Osteocyte (in vitro differentiated cells): ENCODE measurements around the gene LRRC40. TPM values are rescaled to one million over a fixed set of nuclear protein-coding genes. Genes with fewer than 3 reads are reported as not detected.
A peak's percentile ranks its signal among the peaks of the same experiment; 100 is the strongest.

Experiments used
- DNase-seq: peaks from one replicate; pipeline ENCODE4 v3.0.0; 2021; ENCODE audit warnings: mixed read lengths; ENCODE audit not compliant: unreplicated experiment; ENCODE audit errors: extremely low spot score
- H3K27ac Mint-ChIP-seq: one replicate; pipeline ENCODE4 v1.8.0; 2021; ENCODE audit warnings: mild to moderate bottlenecking, mixed read lengths; ENCODE audit not compliant: unreplicated experiment
- H3K27me3 Mint-ChIP-seq: one replicate; pipeline ENCODE4 v1.8.0; 2021; ENCODE audit warnings: mixed read lengths; ENCODE audit not compliant: unreplicated experiment
- H3K36me3 Mint-ChIP-seq: one replicate; pipeline ENCODE4 v1.8.0; 2021; ENCODE audit warnings: mixed read lengths; ENCODE audit not compliant: unreplicated experiment
- H3K4me1 Mint-ChIP-seq: one replicate; pipeline ENCODE4 v1.8.0; 2021; ENCODE audit warnings: mixed read lengths; ENCODE audit not compliant: unreplicated experiment
- H3K4me3 Mint-ChIP-seq: one replicate; pipeline ENCODE4 v1.8.0; 2021; ENCODE audit warnings: mild to moderate bottlenecking, moderate library complexity, mixed read lengths; ENCODE audit not compliant: unreplicated experiment
- H3K9me3 Mint-ChIP-seq: one replicate; pipeline ENCODE4 v1.8.0; 2021; ENCODE audit warnings: mixed read lengths; ENCODE audit not compliant: unreplicated experiment
- total RNA-seq: library from RNA; stranded (reverse); gene quantifications from 2 replicates; pipeline ENCODE4 v1.2.1, GENCODE V29; 2021
- TF ChIP-seq, protein P1 (sequence below): fragments of 200-600 bp; sonication (generic); IDR thresholded peaks from 2 replicates; pipeline ENCODE4 v1.5.0; 2021; ENCODE audit warnings: antibody characterized with exemption, mild to moderate bottlenecking, moderate library complexity

The LRRC40 gene
- total RNA-seq, 1 donor from 2014 or later, result 17.1 TPM

DNA sequence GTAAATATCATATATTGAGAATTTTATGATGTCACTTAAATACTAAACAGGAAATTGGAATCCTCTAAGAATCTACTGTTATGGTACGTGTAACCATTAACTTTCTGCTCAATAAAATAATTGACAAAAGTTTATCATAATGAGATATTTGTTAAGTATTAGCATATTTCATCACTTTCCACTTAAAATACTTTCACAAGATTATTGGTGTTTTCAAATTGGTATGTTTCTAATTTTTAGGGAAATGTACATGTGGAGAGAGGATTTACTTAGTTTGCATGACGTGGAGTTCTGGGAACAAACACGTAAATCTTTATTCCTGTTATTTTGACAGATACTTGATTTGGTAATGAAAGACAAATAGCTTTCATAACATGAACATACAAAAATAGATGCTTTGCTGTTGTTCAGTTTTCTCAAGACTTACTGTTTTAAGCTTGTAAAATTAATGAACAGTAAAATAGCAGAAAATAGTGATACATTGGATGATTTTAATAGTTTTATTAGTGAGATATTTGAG, 17.4 kb upstream of the LRRC40 start:
- H3K4me3 Mint-ChIP-seq, result peak overlapping the region; percentile 88
- H3K36me3 Mint-ChIP-seq, result peaks cover 26% of the 10 kb centered on the region
- H3K27ac Mint-ChIP-seq, result peak overlapping the region; percentile 95
- TF ChIP-seq, protein P1, sequence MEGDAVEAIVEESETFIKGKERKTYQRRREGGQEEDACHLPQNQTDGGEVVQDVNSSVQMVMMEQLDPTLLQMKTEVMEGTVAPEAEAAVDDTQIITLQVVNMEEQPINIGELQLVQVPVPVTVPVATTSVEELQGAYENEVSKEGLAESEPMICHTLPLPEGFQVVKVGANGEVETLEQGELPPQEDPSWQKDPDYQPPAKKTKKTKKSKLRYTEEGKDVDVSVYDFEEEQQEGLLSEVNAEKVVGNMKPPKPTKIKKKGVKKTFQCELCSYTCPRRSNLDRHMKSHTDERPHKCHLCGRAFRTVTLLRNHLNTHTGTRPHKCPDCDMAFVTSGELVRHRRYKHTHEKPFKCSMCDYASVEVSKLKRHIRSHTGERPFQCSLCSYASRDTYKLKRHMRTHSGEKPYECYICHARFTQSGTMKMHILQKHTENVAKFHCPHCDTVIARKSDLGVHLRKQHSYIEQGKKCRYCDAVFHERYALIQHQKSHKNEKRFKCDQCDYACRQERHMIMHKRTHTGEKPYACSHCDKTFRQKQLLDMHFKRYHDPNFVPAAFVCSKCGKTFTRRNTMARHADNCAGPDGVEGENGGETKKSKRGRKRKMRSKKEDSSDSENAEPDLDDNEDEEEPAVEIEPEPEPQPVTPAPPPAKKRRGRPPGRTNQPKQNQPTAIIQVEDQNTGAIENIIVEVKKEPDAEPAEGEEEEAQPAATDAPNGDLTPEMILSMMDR, result no peak
- H3K27me3 Mint-ChIP-seq, result no peaks in the 10 kb centered on the region
- no peaks in the 10 kb centered on the region for H3K9me3 Mint-ChIP-seq
- DNase-seq, result no peak
- H3K4me1 Mint-ChIP-seq, result peaks cover 51% of the 10 kb centered on the region

DNA sequence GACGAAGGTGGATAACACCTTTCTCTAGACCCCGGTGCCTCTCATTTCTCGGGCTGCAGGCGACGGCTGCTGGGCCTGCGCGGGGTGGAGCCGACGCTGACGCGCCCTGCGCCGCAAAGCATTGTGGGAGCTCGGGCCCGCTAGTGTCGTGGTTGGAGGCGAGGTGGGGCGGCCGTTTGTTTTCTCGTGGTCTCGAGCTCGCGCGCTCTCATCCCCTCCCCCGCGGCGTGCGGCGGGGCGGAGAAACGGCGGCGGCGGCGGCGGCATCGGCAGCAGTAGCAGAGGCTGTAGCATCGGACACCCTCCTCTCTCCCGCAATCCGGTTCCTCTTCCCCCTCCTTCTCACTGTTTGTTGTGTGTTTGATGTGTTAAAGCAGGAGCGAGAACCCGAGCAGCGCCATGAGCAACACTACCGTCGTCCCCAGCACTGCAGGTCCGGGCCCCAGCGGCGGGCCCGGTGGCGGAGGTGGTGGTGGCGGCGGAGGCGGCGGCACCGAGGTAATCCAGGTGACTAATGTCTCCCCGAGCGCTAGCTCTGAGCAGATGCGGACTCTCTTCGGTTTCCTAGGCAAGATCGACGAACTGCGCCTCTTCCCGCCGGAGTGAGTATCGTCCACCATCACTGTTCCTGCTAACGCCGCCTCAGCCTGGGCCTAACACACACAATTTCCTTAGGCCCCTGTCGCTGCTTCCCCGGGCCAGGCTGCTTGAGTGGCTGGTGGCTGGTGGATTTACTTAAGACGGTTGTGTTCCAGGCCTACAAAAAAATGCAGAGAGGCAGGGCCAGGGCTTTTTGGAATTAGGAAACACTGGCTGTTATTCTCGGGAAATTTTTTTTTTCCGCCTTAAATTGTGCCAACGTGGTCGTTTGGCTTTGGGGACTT, 16.1 kb upstream of the LRRC40 start, which contains the start of gene SRSF11:
SRSF11 (plus strand) TSS at position 143 of the 884 bp plus-strand sequence; CDS start at position 400, 257 bp downstream.
- DNase-seq, result peak; percentile 98
- Mint-ChIP-seq H3K27ac (peak within 1 kb of the TSS; percentile 95), H3K4me3 (peak within 1 kb of the TSS; percentile 88), H3K27me3 (no peaks in the 10 kb centered on the region), H3K4me1 (peaks cover 39% of the 10 kb centered on the region), H3K36me3 (peaks cover 32% of the 10 kb centered on the region), H3K9me3 (no peaks in the 10 kb centered on the region)
- TF ChIP-seq, protein P1, result peak; percentile 16

DNA sequence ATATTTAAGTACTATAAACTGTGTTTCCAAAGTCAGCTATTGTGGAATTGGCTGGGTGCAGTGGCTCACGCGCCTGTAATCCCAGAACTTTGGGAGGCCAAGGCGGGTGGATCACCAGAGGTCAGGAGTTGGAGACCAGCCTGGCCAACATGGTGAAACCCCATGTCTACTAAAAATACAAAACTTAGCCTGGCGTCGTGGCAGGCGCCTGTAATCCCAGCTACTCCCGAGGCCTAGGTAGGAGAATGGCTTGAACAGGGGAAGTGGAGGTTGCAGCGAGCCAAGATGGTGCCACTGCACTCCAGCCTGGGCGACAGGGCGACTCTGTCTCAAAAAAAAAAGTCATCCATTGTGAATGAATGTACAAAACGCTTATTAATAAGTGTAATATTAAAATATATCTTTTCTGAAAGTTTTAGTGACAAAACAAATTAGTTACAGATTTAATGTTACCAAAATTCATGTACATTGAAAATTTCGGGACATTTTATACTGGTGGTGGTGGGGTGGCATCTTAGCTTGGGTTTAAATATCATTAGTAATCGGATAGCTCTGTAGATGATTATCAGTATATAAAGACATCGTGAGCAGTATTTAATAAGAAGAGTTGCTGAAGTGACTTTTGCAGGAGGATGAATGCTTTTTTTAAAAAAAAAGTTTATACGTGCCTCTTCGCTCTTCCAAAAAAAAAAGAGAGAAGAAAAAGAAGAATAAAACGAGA, 15.3 kb upstream of the LRRC40 start:
- TF ChIP-seq, protein P1, result no peak
- Mint-ChIP-seq H3K4me1 (peaks cover 35% of the 10 kb centered on the region), H3K9me3 (no peaks in the 10 kb centered on the region), H3K27ac (peak overlapping the region; percentile 95), H3K4me3 (peak overlapping the region; percentile 88), H3K36me3 (peaks cover 35% of the 10 kb centered on the region), H3K27me3 (no peaks in the 10 kb centered on the region)
- DNase-seq, result no peak

DNA sequence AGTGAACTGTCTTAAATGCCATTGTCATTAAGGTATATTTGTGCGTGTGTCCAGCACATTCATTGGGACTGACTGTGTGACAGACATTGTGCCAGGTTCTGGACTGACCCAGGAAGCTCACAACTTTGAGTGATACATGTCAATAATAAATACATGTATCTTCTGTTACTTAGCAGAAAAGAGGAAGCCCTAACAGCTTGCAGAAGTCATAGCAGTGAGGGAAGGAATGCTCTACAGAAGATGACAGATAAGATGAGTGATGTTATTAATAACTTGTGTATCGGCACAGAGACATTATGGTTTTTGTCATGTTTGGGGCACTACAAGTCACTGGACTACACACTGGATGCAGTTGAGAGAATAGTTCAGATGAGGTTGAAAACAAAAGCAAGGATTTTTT, 14.6 kb upstream of the LRRC40 start:
- Mint-ChIP-seq H3K4me1 (peaks cover 35% of the 10 kb centered on the region), H3K27me3 (no peaks in the 10 kb centered on the region), H3K27ac (peak overlapping the region; percentile 23), H3K36me3 (peaks cover 33% of the 10 kb centered on the region), H3K4me3 (peak overlapping the region; percentile 57), H3K9me3 (no peaks in the 10 kb centered on the region)
- TF ChIP-seq, protein P1, result no peak
- no peak for DNase-seq

DNA sequence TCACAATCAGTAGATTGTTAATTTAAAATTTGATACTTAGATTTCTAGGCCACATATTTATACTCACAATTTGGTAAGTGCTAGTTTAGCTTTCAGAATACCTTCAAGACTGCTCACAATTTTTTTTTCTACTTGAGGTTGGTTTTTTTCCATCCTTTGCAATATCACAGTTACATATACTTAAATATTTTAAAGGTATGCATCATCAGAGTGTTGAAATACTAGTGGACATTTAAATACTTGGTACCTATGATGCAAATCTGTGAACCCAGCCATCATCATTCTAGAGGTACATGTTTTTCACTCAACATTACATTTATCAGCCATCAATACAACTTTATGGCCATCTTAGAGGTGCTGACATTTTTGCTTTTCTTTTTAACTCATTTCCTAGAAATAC, 6.2 kb upstream of the LRRC40 start:
- H3K4me1 Mint-ChIP-seq, result peaks cover 29% of the 10 kb centered on the region
- TF ChIP-seq, protein P1, result no peak
- no peak overlapping the region for H3K4me3 Mint-ChIP-seq
- H3K27ac Mint-ChIP-seq, result no peak overlapping the region
- H3K36me3 Mint-ChIP-seq, result peaks cover 9% of the 10 kb centered on the region
- no peaks in the 10 kb centered on the region for H3K9me3 Mint-ChIP-seq
- H3K27me3 Mint-ChIP-seq, result no peaks in the 10 kb centered on the region
- no peak for DNase-seq
